ENCODE results near the gene GSE1.

The GSE1 gene

GRCh38 chr16:85629326-85629725 lies 16.2 kb downstream of the GSE1 start:
- H3K9ac ChIP-seq (ENCODE audit: low read length in 2 of 2) = no peak overlapping the region
- peaks cover 43% of the 10 kb centered on the region for H3K4me1 ChIP-seq (ENCODE audit: control insufficient read depth, insufficient read depth, low read length)
- H3K27ac ChIP-seq (ENCODE audit: low read length) = no peak overlapping the region
- H3K9me3 ChIP-seq (ENCODE audit: control insufficient read depth in 2 of 2, low read length in 2 of 2) = peaks cover 0 to 7% of the 10 kb centered on the region in 2 donors
- H3K4me3 ChIP-seq (ENCODE audit: low read length in 2 of 2) = no peak overlapping the region
- no peaks in the 10 kb centered on the region for H3K27me3 ChIP-seq (ENCODE audit: control insufficient read depth in 1 of 2, insufficient read depth in 2 of 2, low read length in 2 of 2)
- H3K36me3 ChIP-seq (ENCODE audit: control insufficient read depth in 2 of 2, insufficient read depth in 2 of 2, low read length in 2 of 2) = peaks cover 0 to 3% of the 10 kb centered on the region in 2 donors

GRCh38 chr16:85629853-85630252 lies 16.7 kb downstream of the GSE1 start:
- Histone ChIP-seq H3K27me3 (ENCODE audit: control insufficient read depth in 1 of 2, insufficient read depth in 2 of 2, low read length in 2 of 2) (no peaks in the 10 kb centered on the region), H3K9me3 (ENCODE audit: control insufficient read depth in 2 of 2, low read length in 2 of 2) (peaks cover 0 to 7% of the 10 kb centered on the region in 2 donors), H3K4me1 (ENCODE audit: control insufficient read depth, insufficient read depth, low read length) (peaks cover 43% of the 10 kb centered on the region), H3K27ac (ENCODE audit: low read length) (no peak overlapping the region), H3K9ac (ENCODE audit: low read length in 2 of 2) (no peak overlapping the region), H3K36me3 (ENCODE audit: control insufficient read depth in 2 of 2, insufficient read depth in 2 of 2, low read length in 2 of 2) (peaks cover 0 to 3% of the 10 kb centered on the region in 2 donors), H3K4me3 (ENCODE audit: low read length in 2 of 2) (no peak overlapping the region)

- Histone ChIP-seq H3K4me3 (ENCODE audit: low read length in 2 of 2) (no peak overlapping the region), H3K9ac (ENCODE audit: low read length in 2 of 2) (no peak overlapping the region), H3K27me3 (ENCODE audit: control insufficient read depth in 1 of 2, insufficient read depth in 2 of 2, low read length in 2 of 2) (no peaks in the 10 kb centered on the region), H3K9me3 (ENCODE audit: control insufficient read depth in 2 of 2, low read length in 2 of 2) (peaks cover 0 to 7% of the 10 kb centered on the region in 2 donors), H3K27ac (ENCODE audit: low read length) (no peak overlapping the region), H3K36me3 (ENCODE audit: control insufficient read depth in 2 of 2, insufficient read depth in 2 of 2, low read length in 2 of 2) (no peaks in the 10 kb centered on the region), H3K4me1 (ENCODE audit: control insufficient read depth, insufficient read depth, low read length) (peaks cover 38% of the 10 kb centered on the region)
Measured at GRCh38 chr16:85631230-85631629, 18.1 kb downstream of the GSE1 start.

- Histone ChIP-seq H3K27me3 (ENCODE audit: control insufficient read depth in 1 of 2, insufficient read depth in 2 of 2, low read length in 2 of 2) (no peaks in the 10 kb centered on the region), H3K4me1 (ENCODE audit: control insufficient read depth, insufficient read depth, low read length) (peaks cover 31% of the 10 kb centered on the region), H3K9ac (ENCODE audit: low read length in 2 of 2) (no peak overlapping the region), H3K27ac (ENCODE audit: low read length) (no peak overlapping the region), H3K4me3 (ENCODE audit: low read length in 2 of 2) (no peak overlapping the region), H3K36me3 (ENCODE audit: control insufficient read depth in 2 of 2, insufficient read depth in 2 of 2, low read length in 2 of 2) (no peaks in the 10 kb centered on the region), H3K9me3 (ENCODE audit: control insufficient read depth in 2 of 2, low read length in 2 of 2) (peaks cover 0 to 7% of the 10 kb centered on the region in 2 donors)
Measured at GRCh38 chr16:85631802-85632393, 18.8 kb downstream of the GSE1 start.

DNA sequence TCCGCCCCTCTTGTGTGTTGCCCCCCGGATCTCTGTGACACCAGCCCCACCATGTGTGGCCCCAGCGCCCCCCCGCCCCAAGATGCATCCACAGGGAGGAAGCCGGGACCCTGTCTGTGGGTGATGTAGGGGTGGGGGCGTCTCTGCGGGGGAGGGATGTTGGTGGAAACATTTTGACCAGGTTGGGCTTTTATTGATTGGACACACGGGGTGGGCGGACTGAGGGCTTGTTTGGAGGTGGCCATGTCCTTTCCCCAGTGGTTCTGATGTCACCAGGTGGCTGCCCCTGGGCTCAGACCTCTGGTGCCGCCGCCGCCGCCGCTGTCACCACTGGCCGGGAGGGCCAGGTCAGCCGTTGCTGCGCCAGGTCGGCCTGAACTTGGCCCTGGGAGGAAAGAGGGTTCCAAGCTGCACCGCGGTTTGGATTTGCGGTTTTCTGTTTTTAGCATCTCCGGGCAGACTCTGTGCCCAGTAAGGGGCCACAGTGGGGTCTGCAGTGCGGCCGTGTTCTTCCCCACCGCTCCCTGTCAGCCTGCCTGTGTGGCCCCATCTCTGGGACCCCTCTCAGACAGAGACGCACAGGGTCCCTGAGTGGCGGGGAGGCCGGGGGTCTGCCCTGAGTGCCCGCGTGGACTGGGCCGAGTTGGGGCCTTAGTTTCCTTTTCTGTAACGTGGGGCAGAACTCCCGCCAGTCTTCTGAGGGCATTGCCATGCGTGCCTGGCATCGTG lies 19.8 kb downstream of the GSE1 start:
- peaks cover 22% of the 10 kb centered on the region for H3K4me1 ChIP-seq (ENCODE audit: control insufficient read depth, insufficient read depth, low read length)
- no peak overlapping the region for H3K27ac ChIP-seq (ENCODE audit: low read length)
- peaks cover 0 to 7% of the 10 kb centered on the region in 2 donors for H3K9me3 ChIP-seq (ENCODE audit: control insufficient read depth in 2 of 2, low read length in 2 of 2)
- H3K27me3 ChIP-seq (ENCODE audit: control insufficient read depth in 1 of 2, insufficient read depth in 2 of 2, low read length in 2 of 2) = no peaks in the 10 kb centered on the region
- no peak overlapping the region for H3K9ac ChIP-seq (ENCODE audit: low read length in 2 of 2)
- no peak overlapping the region for H3K4me3 ChIP-seq (ENCODE audit: low read length in 2 of 2)
- no peaks in the 10 kb centered on the region for H3K36me3 ChIP-seq (ENCODE audit: control insufficient read depth in 2 of 2, insufficient read depth in 2 of 2, low read length in 2 of 2)

GRCh38 chr16:85633438-85633743 lies 20.3 kb downstream of the GSE1 start:
- Histone ChIP-seq H3K4me3 (ENCODE audit: low read length in 2 of 2) (no peak overlapping the region), H3K27me3 (ENCODE audit: control insufficient read depth in 1 of 2, insufficient read depth in 2 of 2, low read length in 2 of 2) (no peaks in the 10 kb centered on the region), H3K36me3 (ENCODE audit: control insufficient read depth in 2 of 2, insufficient read depth in 2 of 2, low read length in 2 of 2) (no peaks in the 10 kb centered on the region), H3K9me3 (ENCODE audit: control insufficient read depth in 2 of 2, low read length in 2 of 2) (peaks cover 0 to 7% of the 10 kb centered on the region in 2 donors), H3K4me1 (ENCODE audit: control insufficient read depth, insufficient read depth, low read length) (peaks cover 17% of the 10 kb centered on the region), H3K9ac (ENCODE audit: low read length in 2 of 2) (no peak overlapping the region), H3K27ac (ENCODE audit: low read length) (no peak overlapping the region)

- Histone ChIP-seq H3K36me3 (ENCODE audit: control insufficient read depth in 2 of 2, insufficient read depth in 2 of 2, low read length in 2 of 2) (no peaks in the 10 kb centered on the region), H3K27ac (ENCODE audit: low read length) (no peak overlapping the region), H3K27me3 (ENCODE audit: control insufficient read depth in 1 of 2, insufficient read depth in 2 of 2, low read length in 2 of 2) (no peaks in the 10 kb centered on the region), H3K9me3 (ENCODE audit: control insufficient read depth in 2 of 2, low read length in 2 of 2) (peaks cover 0 to 7% of the 10 kb centered on the region in 2 donors), H3K9ac (ENCODE audit: low read length in 2 of 2) (no peak overlapping the region), H3K4me1 (ENCODE audit: control insufficient read depth, insufficient read depth, low read length) (peaks cover 14% of the 10 kb centered on the region), H3K4me3 (ENCODE audit: low read length in 2 of 2) (no peak overlapping the region)
Measured at GRCh38 chr16:85633888-85634287, 20.8 kb downstream of the GSE1 start.

GRCh38 chr16:85634747-85635544 lies 21.8 kb downstream of the GSE1 start:
- no peaks in the 10 kb centered on the region for H3K36me3 ChIP-seq (ENCODE audit: control insufficient read depth in 2 of 2, insufficient read depth in 2 of 2, low read length in 2 of 2)
- H3K27ac ChIP-seq (ENCODE audit: low read length) = no peak overlapping the region
- H3K9ac ChIP-seq (ENCODE audit: low read length in 2 of 2) = no peak overlapping the region
- peaks cover 20% of the 10 kb centered on the region for H3K4me1 ChIP-seq (ENCODE audit: control insufficient read depth, insufficient read depth, low read length)
- H3K9me3 ChIP-seq (ENCODE audit: control insufficient read depth in 2 of 2, low read length in 2 of 2) = peaks cover 0 to 2% of the 10 kb centered on the region in 2 donors
- H3K4me3 ChIP-seq (ENCODE audit: low read length in 2 of 2) = no peak overlapping the region
- H3K27me3 ChIP-seq (ENCODE audit: control insufficient read depth in 1 of 2, insufficient read depth in 2 of 2, low read length in 2 of 2) = no peaks in the 10 kb centered on the region

GRCh38 chr16:85635545-85636140 lies 22.5 kb downstream of the GSE1 start:
- Histone ChIP-seq H3K4me1 (ENCODE audit: control insufficient read depth, insufficient read depth, low read length) (peaks cover 22% of the 10 kb centered on the region), H3K9ac (ENCODE audit: low read length in 2 of 2) (no peak overlapping the region), H3K4me3 (ENCODE audit: low read length in 2 of 2) (no peak overlapping the region), H3K9me3 (ENCODE audit: control insufficient read depth in 2 of 2, low read length in 2 of 2) (no peaks in the 10 kb centered on the region), H3K27ac (ENCODE audit: low read length) (no peak overlapping the region), H3K36me3 (ENCODE audit: control insufficient read depth in 2 of 2, insufficient read depth in 2 of 2, low read length in 2 of 2) (no peaks in the 10 kb centered on the region), H3K27me3 (ENCODE audit: control insufficient read depth in 1 of 2, insufficient read depth in 2 of 2, low read length in 2 of 2) (no peaks in the 10 kb centered on the region)

- H3K27ac ChIP-seq (ENCODE audit: low read length) = no peak overlapping the region
- peaks cover 21% of the 10 kb centered on the region for H3K4me1 ChIP-seq (ENCODE audit: control insufficient read depth, insufficient read depth, low read length)
- H3K27me3 ChIP-seq (ENCODE audit: control insufficient read depth in 1 of 2, insufficient read depth in 2 of 2, low read length in 2 of 2) = no peaks in the 10 kb centered on the region
- no peak overlapping the region for H3K9ac ChIP-seq (ENCODE audit: low read length in 2 of 2)
- no peak overlapping the region for H3K4me3 ChIP-seq (ENCODE audit: low read length in 2 of 2)
- H3K36me3 ChIP-seq (ENCODE audit: control insufficient read depth in 2 of 2, insufficient read depth in 2 of 2, low read length in 2 of 2) = no peaks in the 10 kb centered on the region
- no peaks in the 10 kb centered on the region for H3K9me3 ChIP-seq (ENCODE audit: control insufficient read depth in 2 of 2, low read length in 2 of 2)
Measured at GRCh38 chr16:85636234-85636812, 23.2 kb downstream of the GSE1 start.
